A172 (cell line): ENCODE measurements around the gene IFNW1. TPM values are rescaled to one million over a fixed set of nuclear protein-coding genes. Genes with fewer than 3 reads are reported as not detected.
A peak's percentile ranks its signal among the peaks of the same experiment; 100 is the strongest.
"Not testable (repeated sequence)": the region's sequence is repeated elsewhere in the genome, so short reads cannot be mapped to it uniquely, and the experiment has no call there.

ENCODE experiments used
- DNase-seq: peaks from one replicate; pipeline ENCODE4 v3.0.0-alpha.2; 2015; ENCODE audit warnings: low spot score
- total RNA-seq: library from RNA; depleted of rRNA; stranded (reverse); fragments of >200 nt; shearing (Covaris generic); gene quantifications from 2 replicates; pipeline ENCODE4 v1.2.3, GENCODE V29; 2014; rRNA removed

The IFNW1 gene
- total RNA-seq: not detected in 2 replicates

GRCh38 chr9:21141427-21141882 is at the start of gene IFNW1:
Gene IFNW1, minus strand, starts transcription at chr9:21141832. Its CDS starts 262 bp downstream, at chr9:21141570.
- no peak for DNase-seq

GRCh38 chr9:21187487-21187886 is 45.9 kb upstream of the IFNW1 start, which contains the start of gene IFNA4:
Gene IFNA4, minus strand, starts transcription at chr9:21187587. Its CDS starts 56 bp downstream, at chr9:21187531.
- DNase-seq: not testable (repeated sequence)

GRCh38 chr9:21182810-21183736 is 41.4 kb upstream of the IFNW1 start:
- peak; percentile 2 for DNase-seq

GRCh38 chr9:21174671-21175070 is 33.0 kb upstream of the IFNW1 start:
- no peak for DNase-seq

- DNase-seq: no peak
Observed at GRCh38 chr9:21172156-21172555, 30.5 kb upstream of the IFNW1 start.

GRCh38 chr9:21171351-21171750 is 29.7 kb upstream of the IFNW1 start:
- DNase-seq: no peak

- not testable (repeated sequence) for DNase-seq
Observed at GRCh38 chr9:21166560-21166959, 24.9 kb upstream of the IFNW1 start, which contains the start of gene IFNA21. Gene IFNA21, minus strand, starts transcription at chr9:21166660. Its CDS starts 48 bp downstream, at chr9:21166612.

- no peak for DNase-seq
Observed at GRCh38 chr9:21165516-21165915, 23.9 kb upstream of the IFNW1 start.

GRCh38 chr9:21160178-21160577 is 18.5 kb upstream of the IFNW1 start:
- DNase-seq: peak; percentile 61

- no peak for DNase-seq
Observed at GRCh38 chr9:21155501-21155900, 13.9 kb upstream of the IFNW1 start.

GRCh38 chr9:21154018-21154608 is 12.5 kb upstream of the IFNW1 start:
- DNase-seq: peak; percentile 36

GRCh38 chr9:21153336-21154017 is 11.8 kb upstream of the IFNW1 start:
- DNase-seq: peak; percentile 4

- no peak for DNase-seq
Observed at GRCh38 chr9:21144603-21145002, 3.0 kb upstream of the IFNW1 start.

GRCh38 chr9:21137020-21137419 is 4.6 kb downstream of the IFNW1 start:
- DNase-seq: no peak

- DNase-seq: no peak
Observed at GRCh38 chr9:21135736-21136135, 5.9 kb downstream of the IFNW1 start.

GRCh38 chr9:21128186-21128585 is 13.4 kb downstream of the IFNW1 start:
- not testable (repeated sequence) for DNase-seq

- DNase-seq: no peak
Observed at GRCh38 chr9:21121595-21122251, 19.9 kb downstream of the IFNW1 start.

GRCh38 chr9:21121079-21121478 is 20.6 kb downstream of the IFNW1 start:
- no peak for DNase-seq

GRCh38 chr9:21119093-21119770 is 22.4 kb downstream of the IFNW1 start:
- no peak for DNase-seq

- DNase-seq: no peak
Observed at GRCh38 chr9:21114311-21114710, 27.3 kb downstream of the IFNW1 start.
